Body of pancreas (tissue), 4 donors: ENCODE measurements around the gene PRAMEF11. TPM values are rescaled to one million over a fixed set of nuclear protein-coding genes. Genes with fewer than 3 reads are reported as not detected.
"Not testable (repeated sequence)": the region's sequence is repeated elsewhere in the genome, so short reads cannot be mapped to it uniquely, and the experiment has no call there.

Experiments
- ATAC-seq: fragments of 150-250 bp; one replicate; pipeline ENCODE4 v1.9.1; 2016
- DNase-seq, 4 donors: peaks; one replicate each; pipeline ENCODE4 v3.0.0-alpha.2; 2019
- H3K27ac ChIP-seq, 4 donors: fragments of 200-600 bp; sonication (generic); 1 replicate in 3 of 4; 2 replicates in 1 of 4; pipeline versions ENCODE4 v1.5.1 to v1.6.1; 2016 to 2019; ENCODE audit warnings: mild to moderate bottlenecking in 1 of 4, mixed read lengths in 1 of 4, moderate library complexity in 1 of 4
- H3K27me3 ChIP-seq, 2 donors: fragments of 200-600 bp; sonication (generic); one replicate each; pipeline ENCODE4 v1.6.0; 2016; ENCODE audit warnings: mild to moderate bottlenecking in 1 of 2
- H3K36me3 ChIP-seq, 2 donors: fragments of 200-600 bp; sonication (generic); replicated peaks in 1 of 2; 2 replicates each; pipeline ENCODE4 v1.5.1; 2016; ENCODE audit warnings: low read depth in 2 of 2; ENCODE audit not compliant: insufficient read depth in 1 of 2
- H3K4me1 ChIP-seq: fragments of 200-600 bp; sonication (generic); one replicate; pipeline ENCODE4 v1.6.0; 2016
- H3K4me3 ChIP-seq, 2 donors: fragments of 200-600 bp; sonication (generic); 1 replicate in 1 of 2; 2 replicates in 1 of 2; pipeline ENCODE4 v1.5.1; 2016 to 2019
- H3K9me3 ChIP-seq, 3 donors: fragments of 200-600 bp; sonication (generic); 1 replicate in 2 of 3; 2 replicates in 1 of 3; pipeline ENCODE4 v1.5.1; 2016
- POLR2A ChIP-seq, 3 donors: fragments of 450-650 bp; IDR thresholded peaks; one replicate each; pipeline ENCODE4 v1.6.1; 2016; ENCODE audit warnings: antibody characterized with exemption in 3 of 3, mild to moderate bottlenecking in 2 of 3
- WGBS, 2 donors: methylation state at CpG; one replicate each; pipeline ENCODE4 v1.1.5; 2017; 5-methylcytosine and 5-hydroxymethylcytosine counted together
- intact Hi-C: fragments of 100-400 bp; cut with DNase I; formaldehyde crosslinking; loops from one replicate; pipeline ENCODE4 v1.15.1; 2023
- total RNA-seq, 2 donors: library from RNA; depleted of rRNA; stranded (reverse); fragments of >200 nt; gene quantifications; one replicate each; pipeline ENCODE4 v1.1.0, GENCODE V29; 2016
- TF ChIP-seq, protein P1 (sequence below), 7 experiments: fragments of 450-650 bp in 4 of 7; fragments of 200-600 bp in 3 of 7; sonication (generic) in 3 of 7; IDR thresholded peaks; one replicate each; pipeline ENCODE4 v1.5.1; 2016 to 2019; ENCODE audit warnings: antibody characterized with exemption in 7 of 7

PRAMEF11 gene
- not detected for total RNA-seq

DNA sequence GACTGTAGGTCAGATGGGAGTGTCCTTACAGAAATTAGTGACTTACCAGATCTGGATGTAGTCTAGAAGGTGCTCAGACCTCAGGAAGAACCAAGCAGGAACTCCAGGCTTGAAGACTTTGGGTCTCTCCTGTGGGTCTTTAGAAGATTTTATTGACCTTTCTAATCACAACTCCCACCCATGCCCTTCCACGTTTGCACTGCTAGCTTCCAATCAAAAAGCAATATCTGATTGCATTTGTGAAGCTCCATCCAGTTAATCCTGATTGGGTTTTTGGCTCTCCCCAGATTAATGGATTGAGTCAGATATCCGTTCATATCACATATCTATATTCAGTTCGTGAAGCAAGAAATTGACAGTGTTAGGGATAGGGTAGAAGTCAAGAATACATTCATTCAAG is at the start of gene PRAMEF11:
Gene PRAMEF11 (minus strand): TSS at position 101 of the 400 bp plus-strand sequence. CDS start 2,621 bp downstream, outside the sequence.
- WGBS, 2 donors = 45 to 49% methylated on average over 3 of the region's 3 CpGs
- DNase-seq, H3K4me1 ChIP-seq, H3K9me3 ChIP-seq, H3K4me3 ChIP-seq, intact Hi-C loops, H3K27me3 ChIP-seq, H3K36me3 ChIP-seq, H3K27ac ChIP-seq, ATAC-seq: not testable (repeated sequence)

DNA sequence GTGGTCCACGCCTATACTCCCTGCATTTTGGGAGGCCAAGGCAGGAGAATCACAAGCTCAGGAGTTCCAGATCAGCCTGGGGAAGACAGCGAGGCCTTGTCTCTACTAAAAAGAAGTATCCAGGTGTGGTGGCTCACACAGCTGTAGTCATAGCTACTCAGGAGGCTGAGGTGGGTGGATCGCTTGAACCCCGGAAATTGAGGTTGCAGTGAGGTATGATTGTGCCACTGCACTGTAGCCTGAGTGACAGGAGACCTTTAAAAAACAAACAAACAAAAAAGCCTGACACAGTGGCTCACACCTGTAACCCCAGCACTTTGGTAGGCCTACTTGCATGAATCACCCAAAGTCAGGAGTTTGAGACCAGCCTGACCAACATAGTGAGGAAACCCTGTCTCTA is 47.2 kb upstream of the PRAMEF11 start:
- H3K27me3 ChIP-seq, H3K36me3 ChIP-seq, H3K4me3 ChIP-seq, H3K4me1 ChIP-seq, H3K9me3 ChIP-seq, DNase-seq, ATAC-seq, intact Hi-C loops, H3K27ac ChIP-seq: not testable (repeated sequence)
- WGBS, 2 donors = 69% methylated on average over 4 of the region's 4 CpGs; no CpG with 5 or more reads in 1 of the 2 donors

DNA sequence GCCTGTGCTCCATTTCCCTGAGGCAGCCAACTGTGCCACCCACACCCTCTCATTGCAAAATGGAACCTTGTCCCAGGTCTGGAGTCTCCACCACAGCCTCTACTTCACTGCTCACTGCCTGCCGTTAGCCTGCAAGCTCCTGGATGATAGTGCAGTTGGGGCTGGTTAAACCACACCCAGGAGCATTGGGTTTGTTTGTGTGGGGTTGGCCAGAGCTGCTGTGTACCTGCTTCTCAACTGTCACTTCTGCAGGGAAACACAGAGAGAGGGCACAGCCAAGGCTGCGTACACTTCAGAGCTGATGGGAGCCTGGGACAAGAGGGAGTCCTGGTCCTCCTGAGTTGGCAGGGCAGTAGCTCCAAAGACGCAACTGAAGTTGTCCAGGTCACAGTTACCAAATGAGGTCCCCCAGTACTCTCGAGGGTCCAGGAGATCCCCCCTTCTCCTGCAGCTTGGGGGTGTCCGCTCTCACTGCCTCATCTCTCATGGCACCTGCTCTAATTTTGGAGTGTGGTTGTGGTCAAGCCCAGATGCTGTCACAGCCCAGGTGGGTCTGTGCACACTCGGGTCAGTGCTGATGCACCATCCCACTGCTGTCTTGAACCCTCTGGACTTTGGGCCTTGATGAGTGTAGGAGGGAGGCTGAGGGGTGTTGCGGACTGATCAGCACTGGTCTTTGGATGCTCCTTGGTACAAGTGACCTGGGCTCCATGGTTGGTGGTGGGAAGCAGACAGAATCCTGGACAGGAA is 32.1 kb upstream of the PRAMEF11 start:
- H3K27me3 ChIP-seq, H3K4me3 ChIP-seq, H3K9me3 ChIP-seq, H3K4me1 ChIP-seq, H3K27ac ChIP-seq, H3K36me3 ChIP-seq, ATAC-seq, intact Hi-C loops, DNase-seq: not testable (repeated sequence)
- WGBS, 2 donors = 65% methylated on average over 3 of the region's 7 CpGs; no CpG with 5 or more reads in 1 of the 2 donors

DNA sequence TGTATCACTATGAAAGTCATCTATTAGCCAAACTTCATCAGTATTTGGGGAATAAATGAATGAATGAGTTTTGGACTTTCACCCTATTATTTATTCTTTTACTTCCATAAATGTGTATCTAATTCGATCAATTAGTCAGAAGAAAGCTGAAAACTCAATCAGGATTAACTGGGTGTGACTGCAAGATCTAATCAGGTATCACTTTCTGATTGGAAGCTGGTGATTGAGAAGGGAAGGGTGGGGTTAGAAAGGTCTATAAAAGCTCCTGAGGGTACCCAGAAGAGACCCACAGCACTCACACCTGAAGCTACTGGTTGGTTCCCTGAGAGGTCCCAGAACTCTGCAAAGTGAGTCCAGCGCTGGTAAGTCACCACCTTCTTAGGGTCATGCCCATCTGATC is 25.6 kb upstream of the PRAMEF11 start, which contains the start of gene PRAMEF2:
Gene PRAMEF2 (plus strand): TSS at position 301 of the 400 bp plus-strand sequence. CDS start 1,924 bp downstream, outside the sequence.
- H3K36me3 ChIP-seq, H3K9me3 ChIP-seq, H3K27me3 ChIP-seq, DNase-seq, H3K4me1 ChIP-seq, intact Hi-C loops, ATAC-seq, H3K4me3 ChIP-seq, H3K27ac ChIP-seq: not testable (repeated sequence)
- 40 to 66% methylated on average over 2 of the region's 2 CpGs for WGBS, 2 donors

DNA sequence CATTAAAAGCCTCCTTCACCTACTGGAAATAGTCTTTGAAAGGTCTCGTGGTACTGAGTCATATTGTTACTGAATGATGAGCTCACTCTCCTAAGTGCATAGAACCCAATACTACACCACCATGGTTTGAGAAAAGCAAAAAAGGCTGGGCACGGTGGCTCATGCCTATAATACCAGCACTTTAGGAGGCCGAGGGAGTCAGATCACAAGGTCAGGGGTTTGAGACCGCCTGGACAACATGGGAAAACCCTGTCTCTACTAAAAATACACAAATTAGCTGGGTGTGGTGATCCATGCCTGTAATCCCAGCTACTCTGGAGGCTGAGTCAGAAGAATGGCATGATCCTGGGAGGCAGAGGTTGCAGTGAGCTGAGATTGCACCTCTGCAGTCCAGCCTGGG is 20.6 kb upstream of the PRAMEF11 start:
- ATAC-seq (no peak), DNase-seq (no peak)
- Histone ChIP-seq H3K27me3 (no peaks in the 10 kb centered on the region), H3K4me3 (no peak overlapping the region), H3K9me3 (no peaks in the 10 kb centered on the region), H3K36me3 (no peaks in the 10 kb centered on the region), H3K4me1 (no peaks in the 10 kb centered on the region), H3K27ac (no peak overlapping the region)
- 35 to 50% methylated on average over 2 to 4 of the region's 4 CpGs for WGBS, 2 donors
- intact Hi-C loops = no loop called here
- TF ChIP-seq, protein P1, sequence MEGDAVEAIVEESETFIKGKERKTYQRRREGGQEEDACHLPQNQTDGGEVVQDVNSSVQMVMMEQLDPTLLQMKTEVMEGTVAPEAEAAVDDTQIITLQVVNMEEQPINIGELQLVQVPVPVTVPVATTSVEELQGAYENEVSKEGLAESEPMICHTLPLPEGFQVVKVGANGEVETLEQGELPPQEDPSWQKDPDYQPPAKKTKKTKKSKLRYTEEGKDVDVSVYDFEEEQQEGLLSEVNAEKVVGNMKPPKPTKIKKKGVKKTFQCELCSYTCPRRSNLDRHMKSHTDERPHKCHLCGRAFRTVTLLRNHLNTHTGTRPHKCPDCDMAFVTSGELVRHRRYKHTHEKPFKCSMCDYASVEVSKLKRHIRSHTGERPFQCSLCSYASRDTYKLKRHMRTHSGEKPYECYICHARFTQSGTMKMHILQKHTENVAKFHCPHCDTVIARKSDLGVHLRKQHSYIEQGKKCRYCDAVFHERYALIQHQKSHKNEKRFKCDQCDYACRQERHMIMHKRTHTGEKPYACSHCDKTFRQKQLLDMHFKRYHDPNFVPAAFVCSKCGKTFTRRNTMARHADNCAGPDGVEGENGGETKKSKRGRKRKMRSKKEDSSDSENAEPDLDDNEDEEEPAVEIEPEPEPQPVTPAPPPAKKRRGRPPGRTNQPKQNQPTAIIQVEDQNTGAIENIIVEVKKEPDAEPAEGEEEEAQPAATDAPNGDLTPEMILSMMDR (IDR thresholded peaks at IDR 0.05) = no peak
- no peak for TF ChIP-seq POLR2A (IDR thresholded peaks at IDR 0.05)

DNA sequence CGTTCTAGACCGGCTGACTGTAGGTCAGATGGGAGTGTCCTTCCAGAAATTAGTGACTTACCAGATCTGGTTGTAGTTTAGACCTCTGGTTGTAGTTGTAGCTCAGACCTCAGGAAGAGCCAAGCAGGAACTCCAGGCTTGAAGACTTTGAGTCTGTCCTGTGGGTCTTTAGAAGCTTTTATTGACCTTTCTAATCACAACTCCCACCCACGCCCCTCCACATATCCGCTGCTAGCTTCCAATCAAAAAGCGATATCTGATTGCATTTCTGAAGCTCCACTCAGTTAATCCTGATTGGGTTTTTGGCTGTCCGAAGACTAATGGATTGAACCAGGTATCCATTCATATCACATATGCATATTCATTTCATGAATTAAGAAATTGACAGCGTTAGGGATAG is 17.4 kb upstream of the PRAMEF11 start, which contains the start of gene HNRNPCL1:
Gene HNRNPCL1 (minus strand): TSS at position 101 of the 400 bp plus-strand sequence. CDS start 431 bp downstream, outside the sequence.
- H3K36me3 ChIP-seq, H3K27me3 ChIP-seq, H3K9me3 ChIP-seq, intact Hi-C loops, H3K27ac ChIP-seq, DNase-seq, H3K4me1 ChIP-seq, H3K4me3 ChIP-seq, ATAC-seq: not testable (repeated sequence)
- 72 to 74% methylated on average over 7 of the region's 7 CpGs for WGBS, 2 donors

DNA sequence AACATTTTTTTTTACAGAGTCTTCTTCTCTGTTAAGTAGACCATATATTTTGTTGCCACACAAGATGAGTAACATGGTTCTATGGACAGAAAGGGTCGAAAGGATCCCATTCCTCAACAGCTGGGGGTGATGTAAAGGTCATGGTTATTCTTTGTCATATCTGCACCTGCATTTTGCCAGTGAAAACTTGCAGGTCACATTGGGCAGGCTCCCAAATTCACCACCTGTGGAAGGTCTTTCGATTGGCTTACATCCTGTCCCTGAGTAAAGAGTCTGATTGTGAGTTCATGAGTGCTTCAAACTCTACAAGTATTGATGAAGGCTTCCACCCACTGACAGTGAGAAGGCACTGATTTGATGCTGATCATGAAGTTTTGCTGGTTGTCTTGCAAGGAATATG is 2.0 kb upstream of the PRAMEF11 start:
- WGBS, 2 donors = 24 to 45% methylated on average over 2 of the region's 2 CpGs
- H3K27me3 ChIP-seq, H3K4me3 ChIP-seq, intact Hi-C loops, H3K36me3 ChIP-seq, ATAC-seq, H3K9me3 ChIP-seq, H3K4me1 ChIP-seq, DNase-seq, H3K27ac ChIP-seq: not testable (repeated sequence)

DNA sequence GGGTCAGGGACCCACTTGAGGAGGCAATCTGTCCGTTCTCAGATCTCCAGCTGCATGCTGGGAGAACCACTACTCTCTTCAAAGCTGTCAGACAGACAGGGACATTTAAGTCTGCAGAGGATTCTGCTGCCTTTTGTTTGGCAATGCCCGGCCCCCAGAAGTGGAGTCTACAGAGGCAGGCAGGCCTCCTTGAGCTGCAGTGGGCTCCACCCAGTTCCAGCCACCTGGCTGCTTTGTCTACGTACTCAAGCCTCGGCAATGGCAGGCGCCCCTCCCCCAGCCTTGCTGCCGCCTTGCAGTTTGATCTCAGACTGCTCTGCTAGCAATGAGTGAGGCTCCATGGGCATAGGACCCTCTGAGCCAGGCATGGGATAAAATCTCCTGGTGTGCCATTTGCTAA is 12.1 kb downstream of the PRAMEF11 start:
- 40 to 58% methylated on average over 3 to 6 of the region's 6 CpGs for WGBS, 2 donors
- H3K4me3 ChIP-seq, H3K9me3 ChIP-seq, intact Hi-C loops, H3K27ac ChIP-seq, H3K36me3 ChIP-seq, H3K4me1 ChIP-seq, ATAC-seq, DNase-seq, H3K27me3 ChIP-seq: not testable (repeated sequence)
